Kidney (tissue), 14 donors: ENCODE results near the gene OR10A4. TPM values are rescaled to one million over a fixed set of nuclear protein-coding genes. Genes with fewer than 3 reads are reported as not detected.

Source experiments
- DNase-seq, 5 donors: peaks; one replicate each; pipeline ENCODE4 v3.0.0-alpha.2; 2013 to 2020
- FAIRE-seq: peaks from 2 replicates; lab custom pipeline; 2012; peaks lifted over from hg19 to GRCh38; lab: Jason Lieb, UNC
- H3K27ac ChIP-seq, 2 donors: one replicate each; pipeline ENCODE4 v1.7.0; 2013; ENCODE audit warnings: low read depth in 2 of 2, low read length in 2 of 2, inconsistent platforms in 1 of 2
- H3K27me3 ChIP-seq: one replicate; pipeline ENCODE4 v1.7.1; 2013; ENCODE audit warnings: low read length, inconsistent platforms; ENCODE audit not compliant: control insufficient read depth, insufficient read depth
- H3K36me3 ChIP-seq, 3 donors: one replicate each; pipeline versions ENCODE4 v1.7.0 to v1.7.1; 2013; ENCODE audit warnings: low read length in 3 of 3, control low read depth in 1 of 3, inconsistent platforms in 1 of 3; ENCODE audit not compliant: insufficient read depth in 3 of 3, control insufficient read depth in 2 of 3
- H3K4me1 ChIP-seq, 3 donors: one replicate each; pipeline versions ENCODE4 v1.7.0 to v1.7.1; 2013; ENCODE audit warnings: low read length in 3 of 3, inconsistent platforms in 1 of 3, low read depth in 1 of 3; ENCODE audit not compliant: control insufficient read depth in 2 of 3, insufficient read depth in 2 of 3
- H3K4me3 ChIP-seq, 3 donors: one replicate each; pipeline versions ENCODE4 v1.7.0 to v1.8.1; 2013; ENCODE audit warnings: low read length in 3 of 3, control low read depth in 1 of 3, inconsistent platforms in 1 of 3
- H3K9ac ChIP-seq, 3 donors: one replicate each; pipeline versions ENCODE4 v1.7.0 to v1.7.1; 2013; ENCODE audit warnings: low read length in 3 of 3, control low read depth in 1 of 3, inconsistent platforms in 1 of 3
- H3K9me3 ChIP-seq, 3 donors: one replicate each; pipeline versions ENCODE4 v1.7.0 to v1.7.1; 2013; ENCODE audit warnings: low read length in 3 of 3, control low read depth in 1 of 3, inconsistent platforms in 1 of 3; ENCODE audit not compliant: control insufficient read depth in 2 of 3, insufficient read depth in 1 of 3
- CTCF ChIP-seq: IDR thresholded peaks from 3 replicates; pipeline ENCODE4 v1.5.1; 2012; ENCODE audit warnings: mild to moderate bottlenecking, moderate library complexity, borderline replicate concordance; ENCODE audit not compliant: insufficient read depth; ENCODE audit errors: extremely low read depth
- intact Hi-C: fragments of 100-400 bp; cut with DNase I; formaldehyde crosslinking; loops from one replicate; pipeline ENCODE4 v1.11.1; 2022
- polyA plus RNA-seq: library from polyadenylated mRNA; stranded (reverse); fragments of 350-450 nt; fragmentation: Illumina TruSeq; extraction: RNeasy Lipid Tissue Mini Kit (QIAGEN cat#74804); gene quantifications from one replicate; pipeline ENCODE4 v1.2.3, GENCODE V29; 2014; ENCODE audit warnings: low read depth, low replicate concordance; ENCODE audit not compliant: insufficient read depth
- total RNA-seq: library from RNA; stranded (reverse); fragmentation: NEBNext Ultra II Directional; extraction: Animal tissue kit (Norgen Biotek cat#: 25700); gene quantifications from one replicate; pipeline ENCODE4 v1.2.1, GENCODE V29; 2021
- donor health status: control.
- donor health status: control.
- donor health status: control.
- donor health status: control.
- donor health status: control.
- donor health status: DM: yes; HTN: yes; CAD: no.
- donor health status: Normal renal cell carcinoma (clear cell type).

The OR10A4 gene
- total and polyA plus RNA-seq, 2 donors from 2014 or later: not detected

- Histone ChIP-seq H3K27ac (no peak overlapping the region), H3K4me3 (no peak overlapping the region), H3K9ac (no peak overlapping the region), H3K36me3 (no peaks in the 10 kb centered on the region), H3K27me3 (no peaks in the 10 kb centered on the region), H3K4me1 (no peaks in the 10 kb centered on the region), H3K9me3 (no peaks in the 10 kb centered on the region)
- TF ChIP-seq CTCF: no peak
- no peak for DNase-seq
- FAIRE-seq: no peak
- intact Hi-C loops: no loop called here
These were observed 42.4 kb upstream of the OR10A4 start for GRCh38 chr11:6834021-6834420.

- Histone ChIP-seq H3K9ac (no peak overlapping the region), H3K27me3 (no peaks in the 10 kb centered on the region), H3K9me3 (no peaks in the 10 kb centered on the region), H3K27ac (no peak overlapping the region), H3K4me1 (no peaks in the 10 kb centered on the region), H3K4me3 (no peak overlapping the region), H3K36me3 (no peaks in the 10 kb centered on the region)
- TF ChIP-seq CTCF: no peak
- intact Hi-C loops: no loop called here
- FAIRE-seq (no peak), DNase-seq (no peak)
These were observed 34.7 kb upstream of the OR10A4 start for GRCh38 chr11:6841694-6842093.

- H3K27me3 ChIP-seq: no peaks in the 10 kb centered on the region
- no peak for FAIRE-seq
- intact Hi-C loops: no loop called here
These were observed 32.8 kb upstream of the OR10A4 start for GRCh38 chr11:6843670-6844069.

More at GRCh38 chr11:6843670-6844069, 32.8 kb upstream of the OR10A4 start:
- no peak for TF ChIP-seq CTCF
- DNase-seq: no peak
- Histone ChIP-seq H3K4me3 (no peak overlapping the region), H3K27ac (no peak overlapping the region), H3K36me3 (no peaks in the 10 kb centered on the region), H3K4me1 (no peaks in the 10 kb centered on the region), H3K9me3 (no peaks in the 10 kb centered on the region), H3K9ac (no peak overlapping the region)
